ENCODE data around the gene EDC3.
"Not testable (repeated sequence)": the region's sequence is repeated elsewhere in the genome, so short reads cannot be mapped to it uniquely, and the experiment has no call there.

The EDC3 gene, protein sequence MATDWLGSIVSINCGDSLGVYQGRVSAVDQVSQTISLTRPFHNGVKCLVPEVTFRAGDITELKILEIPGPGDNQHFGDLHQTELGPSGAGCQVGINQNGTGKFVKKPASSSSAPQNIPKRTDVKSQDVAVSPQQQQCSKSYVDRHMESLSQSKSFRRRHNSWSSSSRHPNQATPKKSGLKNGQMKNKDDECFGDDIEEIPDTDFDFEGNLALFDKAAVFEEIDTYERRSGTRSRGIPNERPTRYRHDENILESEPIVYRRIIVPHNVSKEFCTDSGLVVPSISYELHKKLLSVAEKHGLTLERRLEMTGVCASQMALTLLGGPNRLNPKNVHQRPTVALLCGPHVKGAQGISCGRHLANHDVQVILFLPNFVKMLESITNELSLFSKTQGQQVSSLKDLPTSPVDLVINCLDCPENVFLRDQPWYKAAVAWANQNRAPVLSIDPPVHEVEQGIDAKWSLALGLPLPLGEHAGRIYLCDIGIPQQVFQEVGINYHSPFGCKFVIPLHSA

DNA sequence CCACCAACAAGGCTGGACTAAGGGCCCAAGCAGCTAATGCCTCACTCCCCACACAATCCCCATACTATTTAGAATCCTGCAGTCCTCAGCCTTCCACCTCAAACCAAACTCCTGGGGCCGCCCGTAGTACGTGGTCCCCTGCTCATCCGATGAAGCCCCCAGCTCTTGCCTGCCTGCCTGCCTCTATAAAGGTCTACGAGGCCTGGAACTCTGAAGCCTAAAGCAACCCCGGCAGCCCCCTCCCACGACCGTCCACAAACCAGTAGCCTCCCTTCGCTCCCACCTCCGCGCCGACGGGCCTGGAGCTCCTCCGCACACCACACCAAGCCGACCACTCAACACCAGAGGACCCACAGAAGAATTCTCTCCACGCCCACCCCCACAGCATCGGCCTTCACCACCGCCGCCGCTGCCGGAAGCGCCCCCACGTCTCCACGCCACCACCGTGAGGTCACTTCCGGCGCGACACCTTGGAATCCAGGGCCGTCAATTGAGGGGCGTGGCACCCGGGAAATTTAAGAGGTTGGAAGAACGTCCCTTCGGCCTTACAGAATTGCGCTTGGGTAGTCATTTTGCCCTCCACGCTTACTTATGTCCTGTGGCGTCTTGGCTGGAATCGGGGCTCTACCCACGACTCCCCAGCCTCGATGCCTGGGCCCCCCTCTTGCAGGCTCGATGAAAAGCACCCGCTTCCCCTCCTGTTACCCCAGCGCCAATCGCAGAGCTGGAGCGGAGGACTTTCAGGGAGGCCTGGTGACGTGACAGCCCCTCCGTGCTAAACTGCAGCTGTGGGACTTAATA lies at the start of gene EDC3:
Gene EDC3, minus strand, starts transcription at position 428 of the 801 bp plus-strand sequence. CDS start 20,900 bp downstream, outside the sequence.
- peak; percentile 83 for DNase-seq (ENCODE audit: low read depth)

DNA sequence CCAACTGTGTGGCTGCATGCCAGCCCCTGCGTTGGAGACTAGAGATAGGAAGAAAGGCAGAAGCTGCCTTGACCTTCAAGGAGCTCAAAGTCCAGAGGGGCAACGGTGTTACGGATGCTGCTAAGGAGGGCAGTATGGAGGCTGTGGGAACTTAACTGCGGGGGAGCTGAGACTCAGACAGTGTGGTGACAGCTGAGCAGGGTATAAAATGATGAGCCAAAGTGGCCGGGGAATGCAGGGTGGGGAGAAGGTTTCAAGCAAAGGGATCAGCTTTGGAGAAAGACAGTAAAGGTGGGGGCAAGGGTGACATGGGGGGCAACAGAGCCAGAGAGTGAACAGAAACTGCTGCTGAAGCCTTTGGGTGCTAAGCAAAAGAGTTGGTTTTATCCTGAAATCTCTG lies 46.6 kb upstream of the EDC3 start:
- DNase-seq (ENCODE audit: low read depth), result no peak

GRCh38 chr15:74738239-74738638 lies 42.4 kb upstream of the EDC3 start:
- DNase-seq (ENCODE audit: low read depth), result not testable (repeated sequence)

GRCh38 chr15:74735305-74735704 lies 39.5 kb upstream of the EDC3 start:
- DNase-seq (ENCODE audit: low read depth), result no peak

DNA sequence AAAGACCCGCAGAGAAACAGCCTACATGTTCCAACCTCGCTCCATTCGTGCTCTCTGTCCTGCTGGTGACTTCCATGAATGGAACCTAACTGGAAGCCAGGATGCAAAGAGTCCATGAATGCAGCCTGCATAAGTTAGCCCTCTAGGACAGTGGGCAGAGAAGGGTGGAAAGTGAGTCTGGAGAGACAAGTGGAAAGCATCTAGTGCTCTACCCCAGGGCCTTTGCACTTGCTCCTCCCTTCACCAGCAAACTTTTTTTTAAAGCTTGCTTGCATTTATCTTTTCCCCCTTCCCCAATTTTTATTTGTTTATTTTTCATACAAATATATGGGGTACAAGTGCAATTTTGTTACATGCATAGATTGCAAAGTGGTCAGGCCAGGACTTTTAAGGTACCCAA lies 37.4 kb upstream of the EDC3 start:
- no peak for DNase-seq (ENCODE audit: low read depth)

DNA sequence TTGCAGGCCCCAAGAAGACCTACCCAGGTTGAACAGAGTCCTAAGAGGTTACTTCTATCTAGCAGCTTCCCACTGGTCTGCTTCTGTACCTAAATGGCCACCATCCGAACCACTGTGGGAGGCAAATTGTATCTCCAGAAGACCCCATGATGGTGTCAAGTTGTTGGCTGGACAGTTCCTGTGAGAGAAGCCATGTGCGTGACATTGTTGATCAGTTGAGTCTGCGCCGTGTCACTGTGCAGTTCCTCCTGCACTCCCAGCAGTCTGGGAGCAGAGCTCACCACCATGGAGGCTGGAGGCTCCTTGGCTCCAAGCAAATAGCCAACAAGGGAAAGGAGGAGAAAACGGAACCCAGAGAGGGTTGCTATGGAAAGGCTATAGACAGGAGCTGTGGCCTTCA lies 37.0 kb upstream of the EDC3 start:
- no peak for DNase-seq (ENCODE audit: low read depth)

DNA sequence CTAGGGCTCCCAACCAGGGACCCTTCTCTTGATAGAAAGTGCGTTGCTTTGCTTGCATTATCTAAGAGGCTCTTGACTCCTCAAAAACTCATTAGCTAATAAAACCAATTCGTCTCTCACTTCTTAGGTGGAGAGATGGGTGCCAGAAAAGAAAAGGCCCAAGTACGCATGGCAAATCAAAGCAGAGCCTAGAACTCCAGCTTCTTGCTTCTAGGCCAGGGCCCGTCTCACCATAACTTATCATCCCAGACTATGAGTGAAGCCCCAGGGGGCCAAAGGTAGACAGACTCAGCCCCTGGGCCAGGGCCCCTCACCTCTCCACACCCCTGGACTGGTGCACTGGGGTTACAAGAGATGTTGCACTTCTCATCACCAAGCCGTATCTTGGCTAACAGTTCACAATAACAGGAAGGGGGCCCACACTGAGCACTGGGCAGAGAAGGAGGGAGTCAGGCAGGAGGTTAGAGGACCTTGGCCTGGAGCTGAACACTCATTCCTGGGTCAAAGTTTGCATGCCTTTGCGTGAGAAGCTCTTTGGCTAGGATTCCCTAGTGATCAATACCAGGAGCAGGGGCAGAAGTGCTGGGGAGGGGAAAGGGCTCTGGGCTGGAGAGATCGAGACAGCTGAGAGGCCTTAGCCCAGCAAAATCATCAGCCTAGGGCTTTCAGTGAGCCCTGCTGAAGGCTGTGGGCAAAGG lies 34.9 kb upstream of the EDC3 start:
- DNase-seq (ENCODE audit: low read depth), result no peak

GRCh38 chr15:74729372-74729771 lies 33.5 kb upstream of the EDC3 start:
- not testable (repeated sequence) for DNase-seq (ENCODE audit: low read depth)

DNA sequence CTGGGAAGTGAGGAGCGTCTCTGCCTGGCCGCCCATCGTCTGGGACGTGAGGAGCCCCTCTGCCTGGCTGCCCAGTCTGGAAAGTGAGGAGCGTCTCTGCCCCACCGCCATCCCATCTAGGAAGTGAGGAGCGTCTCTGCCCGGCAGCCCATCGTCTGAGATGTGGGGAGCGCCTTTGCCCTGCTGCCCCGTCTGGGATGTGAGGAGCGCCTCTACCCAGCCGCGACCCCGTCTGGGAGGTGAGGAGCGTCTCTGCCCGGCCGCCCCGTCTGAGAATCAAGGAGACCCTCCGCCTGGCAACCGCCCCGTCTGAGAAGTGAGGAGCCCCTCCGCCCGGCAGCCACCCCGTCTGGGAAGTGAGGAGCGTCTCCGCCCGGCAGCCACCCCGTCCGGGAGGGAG lies 32.9 kb upstream of the EDC3 start:
- not testable (repeated sequence) for DNase-seq (ENCODE audit: low read depth)

DNA sequence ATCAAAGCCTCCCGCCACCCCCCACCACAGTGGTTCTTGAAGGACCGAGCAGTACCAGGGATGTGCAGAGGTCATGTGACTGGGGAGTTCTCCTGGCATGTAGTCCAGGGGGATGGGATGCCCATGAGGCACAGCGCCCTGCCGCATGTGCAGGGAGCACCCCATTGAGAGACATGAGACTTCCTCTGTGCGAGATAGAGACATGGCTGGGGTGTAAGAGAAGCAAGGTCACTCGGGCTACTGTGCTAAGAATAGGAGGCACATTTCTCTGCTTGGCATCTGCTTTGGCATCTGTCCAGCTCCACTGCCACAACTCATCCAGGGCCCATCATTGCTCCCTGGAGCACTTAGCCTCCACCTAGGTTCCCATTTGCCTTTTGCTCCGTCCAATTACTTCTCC lies 31.9 kb upstream of the EDC3 start:
- no peak for DNase-seq (ENCODE audit: low read depth)

- no peak for DNase-seq (ENCODE audit: low read depth)
Observed at GRCh38 chr15:74726774-74727164, 30.9 kb upstream of the EDC3 start.

DNA sequence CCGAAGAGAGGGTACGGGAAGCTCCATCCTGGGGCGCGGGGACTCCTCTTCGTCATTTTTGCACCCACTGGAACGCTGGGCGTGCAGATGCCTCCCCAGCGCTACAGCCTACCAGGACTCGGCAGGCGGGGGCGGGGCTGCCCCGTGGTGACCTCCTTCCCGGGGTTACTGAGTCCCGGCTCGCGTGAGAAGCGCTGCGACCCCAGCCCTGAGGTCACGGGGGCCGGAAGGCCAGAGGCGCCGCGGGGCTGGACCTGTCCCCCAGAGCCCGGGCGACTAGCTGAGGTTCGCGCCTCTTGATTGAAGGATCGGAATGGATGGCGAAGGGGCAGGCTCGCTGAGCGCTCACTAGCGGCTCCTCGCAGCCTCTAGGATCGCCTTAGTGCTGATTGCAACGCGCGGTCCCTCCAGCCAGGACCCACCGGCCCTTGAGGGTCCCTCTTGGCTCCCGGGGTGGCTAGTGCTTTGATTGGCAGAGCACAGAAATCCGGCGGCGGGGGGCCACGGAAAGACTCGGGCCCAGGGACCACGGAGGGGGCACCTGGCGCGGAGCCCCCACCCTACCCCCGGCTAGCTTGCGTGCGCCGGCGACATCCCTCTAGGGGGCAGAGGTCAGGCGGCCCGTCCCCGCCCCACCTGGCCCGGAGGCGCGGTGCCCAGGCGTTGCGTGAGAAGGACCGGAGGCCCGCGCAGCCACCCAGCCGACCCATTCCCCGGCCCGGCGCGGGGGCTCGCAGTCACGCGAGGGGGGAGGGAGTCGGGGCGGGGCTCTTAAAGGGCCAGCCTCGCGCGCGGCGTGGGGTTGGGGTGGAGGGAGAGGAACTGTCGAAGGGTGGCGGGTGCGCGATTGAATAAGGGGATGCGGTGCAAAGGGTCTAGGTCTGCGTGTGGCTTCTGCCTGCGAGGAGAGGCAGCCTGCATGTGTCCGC lies 30.3 kb upstream of the EDC3 start:
- peak; percentile 47 for DNase-seq (ENCODE audit: low read depth)

- peak; percentile 20 for DNase-seq (ENCODE audit: low read depth)
Observed at GRCh38 chr15:74725225-74725774, 29.5 kb upstream of the EDC3 start, which contains the start of gene CYP1A1. Gene CYP1A1 (minus strand): TSS chr15:74725528. CDS start chr15:74723097, 2,431 bp downstream.

- DNase-seq (ENCODE audit: low read depth), result no peak
Observed at GRCh38 chr15:74724570-74725224, 28.9 kb upstream of the EDC3 start.

DNA sequence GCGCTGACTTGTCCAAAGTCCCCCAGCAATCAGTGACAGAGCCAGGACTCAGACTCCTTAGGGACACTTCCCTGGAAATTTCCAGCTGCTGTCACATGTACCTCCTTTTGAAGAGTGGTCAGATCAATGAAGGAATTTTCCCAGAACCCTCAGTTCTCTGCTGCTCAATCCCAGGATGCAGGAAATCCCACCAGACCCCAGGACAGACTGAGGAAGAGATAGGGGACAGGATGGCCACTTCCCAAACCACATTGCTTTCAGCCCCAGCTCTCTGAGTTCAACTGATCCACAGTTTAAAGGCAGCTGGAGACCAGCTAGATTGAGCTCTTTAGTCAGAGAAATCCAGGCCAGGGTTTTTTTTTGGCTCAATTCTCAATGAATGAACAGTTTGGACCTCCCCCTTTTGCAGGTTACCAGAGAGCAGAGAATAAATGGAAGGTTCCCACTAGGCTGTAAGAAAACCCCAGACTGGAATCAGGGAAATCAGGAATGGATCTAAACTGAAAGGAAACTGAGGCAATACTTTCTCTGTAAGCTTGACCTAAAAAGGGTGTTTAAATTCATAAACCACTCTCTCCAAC lies 28.0 kb upstream of the EDC3 start:
- no peak for DNase-seq (ENCODE audit: low read depth)

- no peak for DNase-seq (ENCODE audit: low read depth)
Observed at GRCh38 chr15:74723187-74723586, 27.4 kb upstream of the EDC3 start.

GRCh38 chr15:74722591-74722990 lies 26.8 kb upstream of the EDC3 start:
- DNase-seq (ENCODE audit: low read depth), result no peak

DNA sequence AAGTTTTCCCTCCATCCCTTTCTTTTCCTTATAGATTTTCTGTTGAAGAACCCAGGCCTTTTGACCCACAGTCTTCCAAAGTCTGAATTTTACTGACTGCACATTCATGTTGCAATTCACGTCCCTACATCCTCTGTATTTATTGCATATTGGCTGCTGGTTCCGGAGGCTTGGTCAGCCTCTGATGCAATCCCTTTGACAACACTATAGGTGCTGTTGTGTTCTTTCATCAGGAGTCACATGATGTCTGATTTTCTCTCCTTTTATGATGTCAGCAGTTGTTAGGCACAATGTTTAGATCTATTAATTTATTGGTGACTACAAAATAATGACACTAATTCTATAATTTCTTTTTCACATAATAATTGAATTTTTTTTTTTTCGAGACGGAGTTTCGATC lies 20.8 kb upstream of the EDC3 start:
- no peak for DNase-seq (ENCODE audit: low read depth)

DNA sequence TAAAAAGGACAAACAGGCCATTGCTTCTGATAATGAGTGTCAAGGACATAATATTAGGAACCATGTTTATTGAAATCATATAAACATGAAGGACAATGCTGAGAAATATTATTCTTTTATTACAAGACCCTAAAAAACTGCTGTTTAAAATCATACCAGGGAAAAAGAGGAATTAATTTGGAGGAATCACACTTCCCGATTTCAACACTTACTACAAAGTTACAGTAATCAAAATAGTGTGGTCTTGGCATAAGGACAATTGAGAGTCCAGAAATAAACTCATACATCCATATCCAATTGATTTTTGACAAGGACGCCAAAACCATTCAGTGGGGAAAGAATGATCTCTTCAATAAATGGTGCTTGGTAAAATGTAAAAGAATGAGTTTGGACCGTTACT lies 16.5 kb upstream of the EDC3 start:
- no peak for DNase-seq (ENCODE audit: low read depth)
